Measurements from ENCODE around the gene PRMT2.

DNA sequence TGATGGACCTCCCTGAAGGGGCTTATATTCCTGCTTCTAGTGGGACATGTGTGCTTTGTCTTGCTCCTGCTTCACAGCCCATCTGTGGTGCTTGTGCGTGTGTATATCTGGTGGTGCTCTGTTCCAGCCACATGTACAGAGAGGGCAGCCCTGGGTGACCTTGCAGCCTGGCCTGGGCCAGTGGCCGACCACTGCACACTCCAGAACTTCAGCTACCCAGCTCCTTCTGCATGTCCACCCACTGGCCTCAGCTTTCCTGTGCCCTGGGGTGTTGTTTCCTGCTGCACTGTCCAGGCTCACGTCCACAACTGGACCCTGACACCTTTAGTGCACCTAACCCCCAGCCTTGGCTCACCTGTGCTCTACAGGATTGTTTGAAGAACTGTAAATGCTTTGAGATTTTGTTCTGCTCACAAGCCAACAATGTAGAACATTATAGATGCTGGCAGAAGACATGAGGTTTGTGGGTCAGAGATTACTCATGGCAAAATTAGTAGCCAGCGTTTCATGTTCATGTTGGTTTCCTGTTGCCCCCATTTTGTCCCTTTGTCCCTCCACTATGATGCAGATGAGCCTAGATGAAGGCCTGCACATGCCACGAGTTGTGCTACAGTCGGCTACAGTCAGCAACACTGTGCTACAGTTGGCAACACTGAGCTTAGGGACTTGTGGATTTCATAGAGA is 25.3 kb upstream of the PRMT2 start:
- TF ChIP-seq, protein P1, sequence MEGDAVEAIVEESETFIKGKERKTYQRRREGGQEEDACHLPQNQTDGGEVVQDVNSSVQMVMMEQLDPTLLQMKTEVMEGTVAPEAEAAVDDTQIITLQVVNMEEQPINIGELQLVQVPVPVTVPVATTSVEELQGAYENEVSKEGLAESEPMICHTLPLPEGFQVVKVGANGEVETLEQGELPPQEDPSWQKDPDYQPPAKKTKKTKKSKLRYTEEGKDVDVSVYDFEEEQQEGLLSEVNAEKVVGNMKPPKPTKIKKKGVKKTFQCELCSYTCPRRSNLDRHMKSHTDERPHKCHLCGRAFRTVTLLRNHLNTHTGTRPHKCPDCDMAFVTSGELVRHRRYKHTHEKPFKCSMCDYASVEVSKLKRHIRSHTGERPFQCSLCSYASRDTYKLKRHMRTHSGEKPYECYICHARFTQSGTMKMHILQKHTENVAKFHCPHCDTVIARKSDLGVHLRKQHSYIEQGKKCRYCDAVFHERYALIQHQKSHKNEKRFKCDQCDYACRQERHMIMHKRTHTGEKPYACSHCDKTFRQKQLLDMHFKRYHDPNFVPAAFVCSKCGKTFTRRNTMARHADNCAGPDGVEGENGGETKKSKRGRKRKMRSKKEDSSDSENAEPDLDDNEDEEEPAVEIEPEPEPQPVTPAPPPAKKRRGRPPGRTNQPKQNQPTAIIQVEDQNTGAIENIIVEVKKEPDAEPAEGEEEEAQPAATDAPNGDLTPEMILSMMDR (IDR thresholded peaks at IDR 0.05), result no peak
- TF ChIP-seq POLR2A (IDR thresholded peaks at IDR 0.05) (no peak), POLR2AphosphoS5 (IDR thresholded peaks at IDR 0.05) (no peak)

Data from prostate gland (tissue), 2 donors.